Stimulated activated CD4-positive, alpha-beta T cell treated with anti-CD3 and anti-CD28 coated beads, Interleukin-4, amount 100 ng/mL, for 24 hours (primary cell): ENCODE measurements around the gene GTF2H4.
A peak's percentile ranks its signal among the peaks of the same experiment; 100 is the strongest.
"Not testable (repeated sequence)": the region's sequence is repeated elsewhere in the genome, so short reads cannot be mapped to it uniquely, and the experiment has no call there.

ENCODE experiments used
- DNase-seq: peaks from one replicate; pipeline ENCODE4 v3.0.0-alpha.2; 2020

Gene GTF2H4

DNA sequence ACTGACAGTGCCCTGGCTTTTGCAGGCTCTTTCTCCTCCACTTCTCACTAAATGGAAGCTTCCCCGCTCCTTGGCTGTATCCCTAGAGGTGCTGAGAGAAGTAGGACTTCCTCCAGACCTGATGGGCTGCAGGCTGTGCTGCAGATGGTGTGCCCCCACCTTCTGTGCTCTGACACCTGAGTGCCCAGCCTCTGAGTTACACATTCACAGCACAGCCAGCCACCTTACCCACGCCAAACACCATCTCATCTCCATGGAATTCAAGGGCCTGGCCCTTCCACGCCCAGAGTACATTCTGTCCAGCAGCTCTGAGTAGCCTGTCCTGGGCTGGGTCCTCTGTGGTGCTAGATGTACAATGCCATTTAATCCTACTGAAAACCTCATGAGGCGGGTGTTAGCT lies 18.6 kb downstream of the GTF2H4 start:
- no peak for DNase-seq

DNA sequence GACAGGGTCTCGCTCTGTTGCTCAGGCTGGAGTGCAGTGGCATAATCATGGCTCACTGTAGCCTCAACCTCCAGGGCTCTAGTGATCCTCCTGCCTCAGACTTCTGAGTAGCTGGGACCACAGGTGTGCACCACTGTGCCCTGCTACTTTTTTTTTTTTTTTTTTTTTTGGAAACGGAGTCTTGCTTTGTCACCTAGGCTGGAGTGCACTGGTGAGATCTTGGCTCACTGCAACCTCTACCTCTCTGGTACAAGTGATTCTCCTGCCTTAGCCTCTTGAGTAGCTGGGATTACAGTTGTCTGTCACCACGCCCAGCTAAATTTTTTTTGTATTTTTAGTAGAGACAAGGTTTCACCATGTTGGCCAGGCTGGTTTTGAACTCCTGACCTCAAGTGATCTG lies 19.1 kb downstream of the GTF2H4 start:
- not testable (repeated sequence) for DNase-seq

DNA sequence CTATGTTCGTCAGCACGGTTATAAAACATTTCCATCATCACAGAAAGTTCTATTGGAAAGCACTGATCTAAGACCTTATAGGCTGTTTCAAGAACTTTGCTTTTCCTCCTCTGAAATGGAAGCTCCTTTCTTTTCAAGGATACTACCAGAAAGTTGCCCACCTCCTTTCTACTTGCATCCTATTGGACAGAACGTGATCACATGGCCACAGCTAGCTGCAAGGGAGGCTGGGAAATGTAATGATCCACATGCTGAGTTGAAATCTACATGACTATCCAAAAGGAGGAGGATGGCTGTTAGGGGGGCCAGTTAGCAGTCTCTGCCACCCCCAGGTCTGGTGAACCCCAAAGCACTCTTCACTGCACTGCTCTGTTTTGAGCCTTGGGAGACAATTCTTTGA lies 20.7 kb downstream of the GTF2H4 start:
- DNase-seq = no peak

DNA sequence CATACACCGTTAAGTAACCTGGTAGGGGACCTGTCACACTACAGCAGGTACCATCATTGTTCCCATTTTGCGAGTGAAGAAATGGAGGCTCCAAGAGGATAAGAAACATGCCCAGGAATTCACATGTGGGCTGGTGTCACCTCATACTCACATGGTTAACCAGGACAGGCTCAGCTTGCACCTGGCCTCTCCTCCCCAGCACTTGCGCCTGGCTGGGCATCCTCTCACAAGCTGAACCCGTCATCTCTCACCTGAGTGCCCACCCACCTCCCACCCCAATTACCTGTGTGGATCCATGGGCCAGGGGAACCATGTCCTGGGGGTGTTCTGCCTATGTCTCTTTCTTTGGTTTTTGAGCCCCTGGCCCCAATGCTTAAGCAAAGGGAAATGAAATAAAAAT lies 22.5 kb downstream of the GTF2H4 start:
- DNase-seq = no peak

DNA sequence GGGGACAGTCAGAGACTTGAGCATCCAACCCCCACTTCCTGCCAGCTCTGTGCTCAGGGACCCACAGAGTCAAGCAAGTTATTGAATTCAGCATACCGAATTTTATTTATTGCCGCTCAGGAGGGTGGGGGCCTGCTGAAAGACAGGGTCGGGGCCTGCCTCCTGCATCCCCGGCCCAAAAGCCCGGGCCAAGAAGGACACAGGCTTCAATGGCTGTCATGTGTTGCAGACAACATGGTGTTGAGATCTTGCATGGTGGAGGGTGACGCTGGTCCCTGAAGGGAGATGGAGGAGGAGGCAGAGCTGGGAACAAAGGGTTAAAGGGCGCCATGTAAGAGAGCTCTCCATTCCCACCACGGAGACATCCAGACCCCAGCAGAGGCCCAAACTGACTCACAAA lies 23.3 kb downstream of the GTF2H4 start:
- no peak for DNase-seq

DNA sequence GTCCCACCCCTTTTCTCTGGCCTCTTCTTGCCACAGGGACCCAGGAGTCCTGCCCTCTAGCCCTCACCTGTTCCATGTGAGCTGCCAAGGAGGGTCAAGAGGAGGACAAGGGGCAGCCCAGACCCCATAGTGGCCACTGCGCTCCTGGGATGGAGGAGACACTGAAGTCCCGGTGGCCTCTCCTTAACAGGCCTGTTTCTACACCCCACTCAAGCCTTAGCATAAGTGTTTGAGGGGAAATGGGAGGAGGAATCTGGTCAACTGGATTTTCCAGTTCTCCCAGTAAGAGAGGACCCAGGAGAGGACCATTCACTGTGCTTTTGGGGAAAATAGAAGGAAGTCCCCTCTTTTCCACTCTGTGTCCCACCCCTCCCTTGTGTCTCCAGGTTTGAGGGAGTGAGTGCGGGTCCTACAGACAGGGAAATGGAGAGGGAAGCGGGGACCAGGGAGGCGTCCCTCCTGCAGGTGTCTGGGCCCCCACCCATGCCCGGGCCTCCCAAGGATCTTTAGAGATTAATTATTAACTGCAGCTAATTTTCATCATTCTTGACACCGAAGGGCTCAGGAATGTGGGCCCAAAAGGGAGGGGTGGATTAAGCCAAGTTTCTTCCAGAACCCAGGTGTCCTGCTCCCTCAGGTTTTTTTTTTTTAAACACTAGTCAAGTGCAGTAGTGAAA lies 24.1 kb downstream of the GTF2H4 start, which contains the start of gene SFTA2:
Gene SFTA2, minus strand, starts transcription at position 202 of the 677 bp plus-strand sequence. Its CDS starts 74 bp downstream, at position 128.
- no peak for DNase-seq

DNA sequence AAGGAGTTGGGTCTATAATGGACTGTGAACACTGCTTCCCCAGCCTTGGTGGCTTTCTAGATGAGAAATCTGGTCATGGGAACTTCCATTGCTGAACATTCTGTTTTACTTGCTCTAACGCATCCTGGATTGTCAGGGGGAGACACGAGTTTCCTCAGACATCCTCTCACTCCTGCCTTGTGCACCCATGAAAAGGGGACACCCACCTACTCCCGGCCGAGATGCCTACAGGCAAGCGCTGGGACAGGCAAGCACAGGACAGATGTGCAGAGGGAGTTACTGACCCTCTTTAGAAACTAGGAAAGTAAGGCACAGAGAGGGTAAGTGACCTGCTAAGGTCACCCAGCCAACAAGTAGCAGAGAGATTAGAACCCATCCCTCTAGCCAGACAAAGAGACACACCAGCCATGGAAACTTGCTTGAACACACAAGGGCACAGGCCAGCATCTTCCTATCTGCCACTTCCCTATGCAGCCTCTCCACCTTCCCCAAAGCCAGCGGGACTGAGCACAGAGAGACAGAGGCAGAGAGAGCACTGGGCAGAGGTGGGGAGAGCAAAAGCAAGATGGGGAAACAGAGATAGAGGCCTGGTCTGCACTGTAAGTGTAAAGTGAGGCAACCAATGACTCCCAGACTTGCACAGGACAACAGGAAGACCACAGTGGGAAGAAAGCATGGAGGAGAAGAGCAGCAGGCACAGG lies 24.8 kb downstream of the GTF2H4 start:
- DNase-seq = no peak

DNA sequence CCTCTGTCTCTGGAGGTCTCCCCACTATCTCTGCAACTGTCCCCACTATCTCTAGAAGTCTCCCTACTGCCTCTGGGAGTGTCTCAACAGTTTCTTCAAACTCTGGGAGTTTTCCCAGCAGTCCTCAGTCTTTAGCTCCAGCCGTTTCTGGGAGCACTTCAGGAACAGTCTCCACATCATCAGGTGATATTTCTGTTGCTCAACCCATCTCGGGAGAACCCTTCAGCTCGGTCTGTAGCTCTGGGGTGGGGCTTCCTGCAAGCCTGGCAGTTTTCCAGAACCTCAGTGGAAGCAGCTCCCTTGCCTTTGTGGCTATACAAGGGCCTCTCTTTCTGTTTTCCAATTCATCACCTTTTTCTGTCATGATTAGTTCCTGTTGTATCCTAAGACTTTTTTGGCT lies 27.0 kb downstream of the GTF2H4 start:
- no peak for DNase-seq

DNA sequence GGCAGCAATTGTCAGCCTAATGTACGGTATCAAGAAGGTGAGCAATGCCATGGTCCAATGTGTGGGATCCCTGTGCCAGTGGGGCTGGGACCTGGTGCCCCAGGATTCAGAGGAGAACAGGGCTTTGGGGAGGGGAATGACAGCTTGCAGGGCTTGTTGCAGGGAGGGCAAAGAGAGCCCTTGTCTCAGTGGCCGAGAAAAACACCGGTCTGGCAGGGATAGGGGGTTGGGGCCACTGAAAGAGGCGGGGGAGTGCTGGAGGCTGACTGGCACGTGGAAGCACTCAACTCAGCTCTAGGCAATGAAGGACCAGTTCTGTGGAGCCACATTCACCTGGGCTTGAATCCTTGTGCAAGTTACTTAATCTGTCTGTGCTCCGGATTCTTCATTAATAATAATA lies 29.3 kb downstream of the GTF2H4 start:
- no peak for DNase-seq

DNA sequence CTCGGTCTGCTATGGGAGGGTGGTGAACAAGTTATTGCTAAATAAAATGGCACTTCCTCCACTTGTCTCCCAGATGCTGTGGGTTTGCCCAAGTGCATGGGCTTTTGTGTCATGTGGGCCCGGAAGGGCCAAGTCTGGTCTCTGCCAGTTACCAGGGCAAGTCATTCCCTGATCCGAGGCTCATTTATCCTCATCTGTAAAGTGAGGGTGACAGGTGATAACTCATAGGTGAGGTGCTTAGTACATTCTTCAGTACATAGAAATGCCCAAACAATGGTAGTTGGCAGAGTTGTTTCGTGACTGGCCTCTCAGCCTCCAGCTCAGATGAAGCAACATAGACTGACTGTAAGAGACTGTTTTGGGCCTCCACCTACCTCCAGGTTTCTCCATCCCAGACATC lies 30.7 kb downstream of the GTF2H4 start:
- no peak for DNase-seq

DNA sequence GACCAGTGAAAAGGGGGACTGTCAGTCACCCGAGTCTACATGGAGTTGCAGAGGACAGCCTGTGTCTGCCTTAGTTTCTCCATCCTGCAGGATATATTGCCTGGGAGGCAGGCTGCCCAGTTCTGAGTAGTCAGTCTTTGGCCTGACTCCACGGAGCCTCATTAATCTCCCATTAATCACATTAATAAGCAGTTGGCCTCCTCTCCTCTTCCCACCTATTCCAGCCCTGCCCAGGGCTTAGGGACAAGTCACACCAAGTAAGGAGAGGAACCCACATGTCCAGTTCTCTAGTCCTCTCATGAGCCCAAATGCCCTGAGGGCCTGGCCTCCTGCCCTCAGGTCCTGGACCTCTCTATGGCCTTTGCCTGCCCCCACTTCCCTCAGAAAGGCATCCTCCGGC lies 31.5 kb downstream of the GTF2H4 start:
- no peak for DNase-seq

DNA sequence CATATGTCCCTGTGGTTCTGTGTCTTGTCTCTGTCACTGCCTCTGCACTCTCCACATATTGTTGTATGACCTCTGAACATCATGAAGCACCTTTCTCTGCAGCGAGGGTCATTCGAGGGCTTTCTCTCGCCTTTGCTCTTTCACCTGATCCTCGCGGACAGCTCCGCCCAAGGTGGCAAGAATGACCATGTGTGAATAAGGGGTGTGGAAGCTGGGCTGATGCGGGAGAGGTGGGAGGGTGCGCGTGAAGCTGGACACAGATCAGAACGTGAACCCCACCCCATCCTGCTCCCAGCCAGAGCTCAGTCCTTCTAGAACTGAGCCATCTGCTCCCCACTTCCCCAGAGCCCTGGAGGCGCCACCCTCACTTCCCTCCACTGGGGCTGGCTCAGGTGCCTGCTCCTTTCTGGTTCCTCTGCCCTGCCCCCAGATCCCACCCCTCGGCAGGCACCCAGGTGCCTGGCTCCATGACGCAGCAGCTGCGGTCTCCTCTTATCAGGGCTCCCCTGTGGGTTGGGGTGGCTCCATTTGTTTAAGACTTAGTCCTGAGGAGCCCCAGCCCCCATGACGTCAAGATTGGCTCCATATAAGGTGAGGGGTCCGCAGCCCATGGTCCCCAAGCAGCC lies 32.5 kb downstream of the GTF2H4 start, which contains the start of gene MUCL3:
Gene MUCL3, plus strand, starts transcription at position 613 of the 626 bp plus-strand sequence. CDS start 27 bp downstream, outside the sequence.
- no peak for DNase-seq

DNA sequence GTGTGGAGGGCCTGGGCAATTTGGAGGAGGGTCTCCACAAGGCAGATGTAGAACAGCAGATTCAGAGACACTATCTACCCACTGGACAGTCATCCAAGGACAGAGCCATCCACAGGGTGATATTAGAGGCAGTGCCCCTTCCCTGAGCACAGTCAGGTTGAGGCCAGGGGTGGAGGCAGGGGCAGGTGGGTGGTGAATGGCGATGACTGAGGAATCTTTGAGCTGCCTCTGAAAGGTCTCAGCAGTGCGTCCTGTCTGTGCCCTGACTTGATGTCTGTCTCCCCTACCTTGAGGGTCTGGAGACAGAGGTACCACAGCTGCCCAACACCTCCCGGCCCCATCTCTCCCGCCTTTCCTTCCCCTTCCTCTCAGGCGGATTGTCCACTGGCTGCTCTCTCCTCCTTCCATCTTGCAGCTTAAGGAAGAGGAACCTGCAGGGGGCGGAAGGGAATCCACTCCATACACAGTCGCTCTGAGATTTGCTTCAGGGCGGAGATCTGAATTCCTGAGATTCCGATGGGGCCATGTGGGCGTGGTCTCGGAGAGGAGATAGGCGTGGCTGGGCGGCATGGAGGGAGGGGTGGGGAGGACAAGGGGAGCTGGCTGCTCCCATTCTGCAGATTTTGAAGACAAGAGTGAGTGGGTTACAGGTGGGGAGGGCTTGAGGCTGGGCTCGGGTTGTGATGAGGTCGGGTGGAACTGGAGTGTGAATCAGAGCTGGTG lies 34.5 kb downstream of the GTF2H4 start:
- no peak for DNase-seq

DNA sequence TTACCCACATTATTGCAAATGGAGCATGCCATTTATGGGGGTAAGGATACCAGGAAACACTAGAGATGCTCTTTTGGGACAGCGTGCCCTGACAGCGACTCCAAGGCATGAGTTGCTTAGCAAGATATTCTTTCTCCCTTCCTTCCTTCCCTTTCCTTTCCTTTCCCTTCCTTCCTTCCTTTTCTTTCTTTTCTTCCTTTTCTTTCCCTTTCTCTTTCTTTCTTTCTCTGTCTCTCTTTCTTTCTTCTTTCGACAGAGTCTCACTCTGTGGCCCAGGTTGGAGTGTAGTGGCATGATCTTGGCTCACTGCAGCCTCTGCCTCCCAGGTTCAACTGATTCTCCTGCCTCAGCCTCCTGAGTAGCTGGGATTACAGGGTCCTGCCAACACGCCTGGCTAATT lies 36.0 kb downstream of the GTF2H4 start:
- DNase-seq = no peak

DNA sequence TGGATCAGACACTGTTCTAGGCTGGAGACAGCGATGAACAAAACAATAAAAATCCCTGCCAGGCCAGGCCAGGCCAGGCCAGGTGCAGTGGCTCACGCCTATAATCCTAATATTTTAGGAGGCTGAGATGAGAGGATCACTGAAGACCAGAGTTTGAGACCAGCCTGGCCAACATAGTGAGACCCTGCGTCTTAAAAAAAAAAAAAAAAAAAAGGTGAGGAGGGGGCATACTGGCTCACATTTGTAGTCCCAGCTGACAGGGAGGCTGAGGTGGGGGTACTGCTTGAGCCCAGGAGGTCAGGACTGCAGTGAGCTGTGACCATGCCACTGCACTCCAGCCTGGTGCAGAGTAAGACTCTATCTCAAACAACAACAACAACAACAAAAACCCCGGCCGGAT lies 37.3 kb downstream of the GTF2H4 start:
- no peak for DNase-seq

DNA sequence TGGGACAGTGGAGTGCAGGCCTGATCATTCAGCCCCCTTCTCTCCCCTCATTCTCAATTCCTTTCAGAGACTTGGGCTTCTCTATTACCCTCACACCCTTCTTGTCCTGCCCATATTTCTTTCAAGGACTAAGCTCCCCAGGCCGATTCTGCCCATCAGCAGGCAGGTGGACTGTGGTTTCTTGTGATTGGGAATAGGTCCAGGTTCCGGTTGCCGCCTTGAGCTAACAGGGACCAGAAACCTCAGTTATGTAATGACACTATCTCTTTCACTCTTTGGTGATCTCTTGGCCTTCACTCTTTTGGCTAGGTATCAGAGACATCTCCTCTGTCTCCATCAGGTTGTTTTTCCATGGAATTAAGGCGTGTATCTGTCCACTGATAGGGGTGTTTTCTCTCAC lies 39.2 kb downstream of the GTF2H4 start:
- DNase-seq = no peak

DNA sequence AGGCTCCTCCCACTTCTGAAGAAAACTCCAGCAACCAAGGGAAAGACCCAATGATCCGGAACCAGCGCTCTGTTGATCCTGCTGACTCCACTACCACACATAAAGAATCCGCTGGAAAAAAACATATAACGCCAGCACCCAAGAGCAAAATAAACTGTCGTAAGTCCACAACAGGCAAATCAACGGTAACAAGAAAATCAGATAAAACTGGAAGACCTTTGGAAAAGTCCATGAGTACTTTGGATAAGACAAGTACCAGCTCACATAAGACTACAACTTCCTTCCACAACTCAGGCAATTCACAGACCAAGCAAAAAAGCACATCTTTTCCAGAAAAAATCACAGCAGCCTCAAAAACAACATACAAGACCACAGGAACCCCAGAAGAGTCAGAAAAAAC lies 40.8 kb downstream of the GTF2H4 start:
- DNase-seq = no peak

DNA sequence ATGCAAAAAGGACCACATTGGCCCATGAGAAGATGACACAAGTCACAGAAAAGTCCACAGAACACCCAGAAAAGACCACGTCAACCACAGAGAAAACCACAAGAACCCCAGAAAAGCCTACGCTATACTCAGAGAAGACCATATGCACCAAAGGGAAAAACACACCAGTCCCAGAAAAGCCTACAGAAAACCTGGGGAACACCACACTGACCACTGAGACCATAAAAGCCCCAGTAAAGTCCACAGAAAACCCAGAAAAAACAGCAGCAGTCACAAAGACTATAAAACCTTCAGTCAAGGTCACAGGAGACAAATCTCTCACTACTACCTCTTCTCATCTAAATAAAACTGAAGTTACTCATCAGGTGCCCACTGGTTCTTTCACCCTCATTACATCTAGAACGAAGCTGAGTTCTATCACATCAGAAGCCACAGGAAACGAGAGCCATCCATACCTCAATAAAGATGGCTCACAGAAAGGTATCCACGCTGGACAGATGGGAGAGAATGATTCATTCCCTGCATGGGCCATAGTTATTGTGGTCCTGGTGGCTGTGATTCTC lies 44.0 kb downstream of the GTF2H4 start:
- DNase-seq = no peak

DNA sequence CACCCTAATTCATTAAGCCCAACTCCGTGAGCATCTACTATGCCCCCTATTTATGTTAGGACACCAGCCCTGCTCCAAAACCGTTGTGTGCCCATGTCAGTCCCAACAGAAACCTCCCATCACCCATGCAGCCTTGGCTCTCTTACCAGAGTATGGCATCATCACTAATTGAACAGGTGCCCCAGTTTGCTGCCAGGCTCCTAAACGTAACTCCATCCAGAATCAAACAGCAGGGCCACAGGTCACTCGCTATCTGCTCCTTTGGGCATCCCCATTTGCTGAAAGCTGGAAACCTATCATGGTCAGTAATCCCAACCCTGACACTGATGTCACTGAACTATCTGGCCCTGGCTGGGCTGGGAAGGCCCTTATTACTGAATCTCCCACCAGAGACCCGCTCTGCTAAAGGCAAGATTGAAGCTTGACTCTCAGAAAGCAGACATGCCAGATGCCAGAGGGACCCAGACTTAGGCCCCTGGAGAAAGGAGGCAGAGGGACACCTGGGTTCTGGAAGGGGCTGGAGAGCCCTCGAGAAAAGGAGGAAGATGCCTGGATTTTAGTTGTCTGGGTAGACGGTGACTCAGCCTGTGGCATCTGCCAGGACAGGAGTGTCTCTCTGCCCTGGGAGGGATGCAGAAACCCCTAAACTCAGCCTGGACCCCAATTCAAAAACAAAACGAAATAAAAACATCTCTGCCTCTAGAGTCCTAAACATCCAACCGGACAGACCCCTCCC lies 46.8 kb downstream of the GTF2H4 start:
- no peak for DNase-seq

DNA sequence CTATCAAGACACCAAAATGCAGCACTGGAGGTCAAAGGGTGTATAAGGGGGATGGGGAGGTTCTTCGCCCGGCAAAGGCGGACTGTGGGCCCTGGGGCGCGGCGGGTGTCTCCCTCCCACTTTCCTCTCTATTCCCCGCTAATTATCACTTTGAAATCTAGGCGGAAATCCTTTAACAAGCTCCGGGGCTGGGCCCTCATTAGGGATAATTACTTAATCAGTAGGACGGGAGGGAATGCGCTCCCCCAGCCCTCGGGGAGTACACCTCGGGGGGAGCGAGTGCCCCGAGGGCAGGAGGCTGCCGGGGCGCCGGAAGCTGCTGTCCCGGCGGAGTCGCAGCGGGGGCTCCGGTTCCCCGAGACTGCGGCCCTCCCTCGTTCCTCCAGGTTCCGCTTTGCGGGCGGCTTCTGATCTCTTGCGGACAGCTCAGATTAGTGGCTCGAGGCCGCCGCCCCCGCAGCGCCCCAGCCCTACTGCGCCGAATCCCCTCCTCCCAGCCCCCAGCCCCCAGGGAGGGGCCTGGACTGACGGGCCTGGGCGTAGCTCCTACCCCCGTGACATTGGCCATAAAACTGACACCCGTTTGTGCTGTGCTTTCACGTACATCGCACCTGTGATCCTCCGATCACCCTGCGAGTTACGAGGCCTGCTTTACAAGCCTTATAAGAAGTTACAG lies 47.5 kb downstream of the GTF2H4 start:
- DNase-seq = peak; percentile 73

DNA sequence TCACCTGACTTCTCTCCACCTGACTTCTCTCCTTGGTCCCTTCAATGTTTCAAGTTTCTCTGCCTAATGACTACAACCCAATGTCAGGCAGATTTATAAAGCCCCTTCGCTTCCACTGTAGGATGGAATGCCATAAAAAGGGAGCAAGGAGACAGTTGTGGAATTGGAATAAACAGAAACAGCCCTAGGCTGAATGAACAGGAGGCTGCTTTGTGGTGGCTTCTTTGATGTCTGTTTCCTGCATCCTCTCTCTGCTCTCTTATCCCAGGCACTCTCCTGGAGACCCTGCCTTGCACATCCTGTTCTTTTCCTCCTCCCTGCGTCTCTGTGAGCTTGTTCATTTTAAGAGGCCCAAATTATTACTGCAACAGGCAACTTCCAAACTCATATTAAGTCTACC lies 49.7 kb downstream of the GTF2H4 start:
- no peak for DNase-seq
